ENCODE measurements around the gene BMP8B.

BMP8B gene

GRCh38 chr1:39755965-39756659 is 32.6 kb downstream of the BMP8B start:
- no peak for DNase-seq

GRCh38 chr1:39754906-39755504 is 33.7 kb downstream of the BMP8B start:
- DNase-seq, result no peak

GRCh38 chr1:39754026-39754570 is 34.6 kb downstream of the BMP8B start:
- no peak for DNase-seq

DNA sequence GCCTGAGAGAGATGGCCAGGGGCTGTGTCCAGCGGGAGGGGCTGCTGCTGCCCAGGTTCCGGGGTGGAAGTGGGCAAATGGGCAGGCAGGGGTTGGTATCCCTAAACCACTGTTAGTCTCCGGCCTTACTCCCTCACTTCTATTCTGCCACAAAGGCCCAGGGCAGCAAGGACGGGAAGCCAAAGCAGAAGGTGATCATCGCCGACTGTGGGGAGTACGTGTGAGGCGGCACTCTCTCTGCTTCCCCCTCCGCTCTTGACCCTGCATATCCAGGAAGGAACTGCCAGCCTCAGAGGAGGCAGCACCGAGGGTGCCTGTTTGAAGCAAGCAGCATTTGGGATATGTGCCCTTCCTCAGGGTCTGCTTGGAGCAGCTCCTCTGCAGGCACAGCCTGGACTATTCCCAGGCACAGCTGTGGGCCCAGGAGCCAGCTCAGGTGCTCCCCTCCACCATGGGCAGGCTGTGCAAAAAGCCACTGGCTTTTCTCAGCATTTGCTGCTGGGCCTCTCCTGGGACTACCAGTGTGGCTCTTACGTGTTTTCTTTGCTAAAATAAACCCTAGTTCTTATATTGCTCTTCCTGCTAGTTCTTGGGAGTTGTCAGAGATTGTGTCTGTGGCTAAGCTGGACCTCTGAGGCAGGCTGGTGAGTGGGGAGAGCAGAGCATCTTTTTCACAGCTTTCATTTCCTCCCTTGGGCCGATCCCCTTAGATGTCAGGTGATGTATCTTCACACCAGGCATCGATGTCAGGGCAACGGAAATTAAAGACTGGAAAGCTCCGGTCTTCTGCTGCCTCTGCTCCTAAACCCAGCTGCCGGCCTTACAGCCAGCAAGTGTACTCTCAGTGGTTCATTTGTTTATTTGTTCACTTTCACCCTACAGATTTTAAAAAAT is 35.3 kb downstream of the BMP8B start:
- no peak for DNase-seq

DNA sequence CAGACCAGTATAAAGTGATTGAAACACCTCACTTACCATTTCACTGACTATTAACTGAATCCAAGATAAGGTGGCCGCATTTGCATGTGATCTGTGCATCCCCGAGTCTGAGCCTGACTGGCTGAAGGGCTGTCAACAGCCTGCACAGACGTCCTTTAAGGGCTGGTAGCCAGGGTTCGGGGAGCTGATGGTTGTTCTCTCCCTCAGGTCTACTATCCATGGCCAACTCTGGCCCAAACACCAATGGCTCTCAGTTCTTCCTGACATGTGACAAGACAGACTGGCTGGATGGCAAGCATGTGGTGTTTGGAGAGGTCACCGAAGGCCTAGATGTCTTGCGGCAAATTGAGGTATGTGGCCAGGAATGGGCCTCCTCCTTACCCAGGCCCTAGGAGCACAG is 36.0 kb downstream of the BMP8B start:
- DNase-seq, result no peak

DNA sequence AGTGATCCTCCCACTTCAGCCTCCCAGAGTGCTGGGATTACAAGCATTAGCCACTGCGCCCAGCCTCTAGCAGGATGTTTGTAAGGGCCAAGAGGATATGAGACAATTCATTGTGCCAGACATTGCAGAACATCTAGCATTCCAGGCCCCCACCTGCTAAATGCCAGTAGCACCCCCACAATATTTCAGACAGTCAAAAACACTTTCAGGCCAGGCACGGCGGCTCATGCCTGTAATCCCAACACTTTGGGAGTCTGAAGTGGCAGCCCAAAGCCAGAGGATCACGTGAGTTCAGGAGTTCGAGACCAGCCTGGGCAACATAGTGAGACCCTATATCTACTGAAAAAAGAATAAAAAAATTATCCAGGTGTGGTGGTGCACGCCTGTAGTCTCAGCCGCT is 37.1 kb downstream of the BMP8B start:
- no peak for DNase-seq

DNA sequence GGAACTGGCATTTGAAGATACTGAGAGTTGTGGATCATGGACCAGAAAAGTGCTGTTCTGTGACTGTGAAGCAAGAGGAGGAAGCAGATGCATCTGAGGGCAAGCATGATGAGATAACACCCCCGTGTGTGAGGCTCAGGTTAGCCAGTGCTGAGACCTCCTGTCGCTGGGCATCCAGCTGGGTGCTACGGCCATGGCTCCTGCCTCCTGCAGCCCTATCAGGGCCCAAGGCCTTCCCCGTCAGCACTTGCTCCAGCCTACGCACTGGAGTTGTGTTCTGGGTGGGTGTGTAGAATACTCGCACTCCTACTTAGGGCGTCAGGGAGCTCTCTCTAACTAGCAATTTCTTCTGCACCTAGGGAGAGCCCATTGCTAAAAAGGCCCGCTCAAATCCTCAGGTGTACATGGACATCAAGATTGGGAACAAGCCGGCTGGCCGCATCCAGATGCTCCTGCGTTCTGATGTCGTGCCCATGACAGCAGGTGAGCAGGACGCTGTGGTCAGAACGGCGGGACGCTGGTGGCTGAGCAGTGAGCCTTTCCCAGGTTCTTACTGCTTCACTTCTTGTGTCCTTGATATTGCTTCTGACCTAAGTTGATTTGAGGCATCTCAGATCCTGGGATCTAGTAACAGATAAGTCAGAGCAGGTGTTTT is 43.5 kb downstream of the BMP8B start:
- DNase-seq, result no peak

DNA sequence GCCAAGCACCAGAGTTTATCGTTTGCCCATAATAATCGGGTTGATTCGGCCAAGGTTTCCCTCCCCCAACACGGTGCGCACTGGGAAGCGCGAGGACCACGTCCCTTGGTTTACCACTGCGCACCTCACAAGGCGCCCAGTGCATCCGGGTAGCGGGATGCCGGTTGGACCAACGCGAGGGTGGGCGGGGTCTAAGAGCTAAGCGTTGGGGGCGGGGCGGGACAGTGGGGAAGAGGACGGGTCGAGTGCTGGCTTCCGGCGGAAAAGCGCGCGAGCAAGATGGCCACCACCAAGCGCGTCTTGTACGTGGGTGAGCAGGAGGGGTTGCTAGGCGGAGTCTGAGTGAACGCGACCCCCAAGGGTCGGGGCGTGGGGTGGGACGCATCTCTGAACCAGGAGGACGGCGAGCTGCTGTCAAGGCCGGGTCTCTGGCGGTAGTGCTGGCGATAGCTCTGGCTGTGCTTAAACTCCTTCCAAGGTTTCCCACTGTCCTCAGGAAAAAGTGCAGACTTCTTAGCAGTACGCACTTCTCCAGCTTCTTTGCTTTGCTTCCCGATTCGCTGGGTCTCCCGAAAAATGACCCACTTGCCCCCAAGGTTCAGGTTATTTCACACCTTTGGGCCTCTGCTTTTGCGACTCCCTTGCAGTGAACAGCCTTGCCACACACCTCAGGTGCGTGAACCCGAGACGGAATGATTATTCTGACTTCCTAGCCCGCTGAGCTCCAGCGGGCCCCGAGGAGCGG is 49.9 kb downstream of the BMP8B start, which contains the start of gene PPIE:
Gene PPIE (plus strand): TSS at position 261 of the 745 bp plus-strand sequence. CDS start 19 bp downstream, at position 280.
- DNase-seq, result peak; percentile 89

- DNase-seq, result peak; percentile 44
Measured at GRCh38 chr1:39737546-39738169, 51.0 kb downstream of the BMP8B start.

DNA sequence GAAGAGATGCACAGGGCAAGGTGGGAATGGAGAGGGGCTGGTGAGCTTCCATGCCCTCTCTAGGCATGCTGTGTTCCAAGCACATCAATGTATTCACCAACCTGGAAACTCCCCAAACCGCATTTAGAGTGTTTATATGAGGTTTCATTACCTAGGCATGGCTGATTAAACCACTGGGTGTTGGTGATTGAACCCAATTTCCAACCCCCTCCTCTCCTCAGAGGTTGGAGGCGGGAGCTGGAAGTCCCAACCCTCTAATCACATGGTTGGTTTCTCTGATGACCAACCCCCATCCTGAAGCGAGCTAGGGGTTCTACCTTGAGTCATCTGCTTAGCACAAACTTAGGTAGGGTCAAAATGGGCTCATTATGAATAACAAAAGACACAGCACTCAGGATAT is 52.9 kb downstream of the BMP8B start:
- no peak for DNase-seq

GRCh38 chr1:39733161-39733560 is 55.5 kb downstream of the BMP8B start:
- no peak for DNase-seq

GRCh38 chr1:39732730-39733129 is 55.9 kb downstream of the BMP8B start:
- DNase-seq, result no peak

- DNase-seq, result no peak
Measured at GRCh38 chr1:39729842-39730241, 58.8 kb downstream of the BMP8B start.

- no peak for DNase-seq
Measured at GRCh38 chr1:39729030-39729429, 59.6 kb downstream of the BMP8B start.

GRCh38 chr1:39727932-39728317 is 60.7 kb downstream of the BMP8B start:
- no peak for DNase-seq

DNA sequence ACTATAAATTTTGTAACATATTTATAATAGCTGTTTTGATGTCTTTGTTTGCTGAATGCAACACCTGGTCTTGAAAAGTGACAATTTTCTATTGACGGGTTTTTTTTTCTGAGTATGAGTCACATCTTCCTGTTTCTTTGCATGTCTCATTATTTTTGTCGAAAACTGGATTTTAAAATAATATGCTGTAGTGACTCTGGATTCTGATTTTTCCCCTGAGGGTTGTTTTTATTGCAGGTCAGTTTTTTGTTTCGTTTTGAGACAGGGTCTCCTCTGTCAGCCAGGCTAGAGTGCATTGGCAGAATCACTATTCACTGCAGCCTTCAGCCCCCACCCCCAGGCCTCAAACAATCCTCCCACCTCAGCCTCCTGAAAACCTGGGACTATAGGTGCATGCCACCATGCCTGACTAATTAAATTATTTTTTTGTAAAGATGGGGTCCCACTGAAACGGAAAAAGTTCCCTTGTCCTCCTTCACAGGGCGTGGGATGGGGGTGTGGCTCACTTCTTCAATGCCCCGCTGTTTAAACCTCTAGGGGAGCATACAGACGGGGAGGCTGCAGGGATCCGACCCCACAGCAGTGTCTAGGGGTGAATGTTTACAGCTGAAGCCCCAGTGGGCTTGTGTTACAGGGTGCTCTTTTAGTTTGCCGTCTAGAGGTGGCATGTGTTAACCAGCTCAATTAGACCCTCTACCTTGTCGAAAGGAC is 61.3 kb downstream of the BMP8B start:
- no peak for DNase-seq

DNA sequence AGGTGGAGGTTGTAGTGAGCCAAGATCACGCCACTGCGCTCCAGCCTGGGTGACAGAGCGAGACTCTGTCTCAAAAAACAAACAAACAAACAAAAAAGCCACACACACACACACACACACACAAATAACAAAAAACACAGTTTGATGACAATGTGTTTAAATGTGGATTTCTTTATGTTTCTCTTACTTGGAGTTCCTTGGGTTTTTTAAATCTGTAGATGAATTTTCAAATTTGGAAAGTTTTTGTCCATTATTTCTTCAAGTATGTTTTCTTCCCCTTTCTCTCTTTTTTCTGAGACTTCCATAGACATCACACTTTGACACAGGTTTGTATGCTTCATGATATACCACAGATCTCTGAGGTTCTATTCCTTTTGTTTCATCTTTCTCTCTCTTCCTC is 62.1 kb downstream of the BMP8B start:
- DNase-seq, result no peak

GRCh38 chr1:39722495-39722894 is 66.2 kb downstream of the BMP8B start:
- DNase-seq, result no peak

DNA sequence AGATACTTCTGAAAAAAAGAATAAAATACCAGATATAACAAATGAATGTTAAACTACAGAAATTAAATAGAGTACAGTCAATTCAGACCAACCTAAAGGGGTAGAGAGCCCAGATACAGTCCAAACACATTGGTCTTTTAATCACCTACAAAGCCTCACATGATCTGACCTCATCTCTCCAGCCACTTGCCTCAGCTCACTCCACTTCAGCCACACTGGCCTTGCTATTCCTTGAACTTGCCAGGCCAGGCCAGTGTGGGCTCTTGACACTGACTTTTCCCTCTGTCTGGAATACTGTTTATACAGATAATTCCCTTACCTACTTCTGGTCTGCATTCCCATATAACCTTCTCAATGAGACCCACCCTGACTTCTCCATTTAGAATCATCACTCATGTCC is 67.0 kb downstream of the BMP8B start:
- DNase-seq, result no peak

DNA sequence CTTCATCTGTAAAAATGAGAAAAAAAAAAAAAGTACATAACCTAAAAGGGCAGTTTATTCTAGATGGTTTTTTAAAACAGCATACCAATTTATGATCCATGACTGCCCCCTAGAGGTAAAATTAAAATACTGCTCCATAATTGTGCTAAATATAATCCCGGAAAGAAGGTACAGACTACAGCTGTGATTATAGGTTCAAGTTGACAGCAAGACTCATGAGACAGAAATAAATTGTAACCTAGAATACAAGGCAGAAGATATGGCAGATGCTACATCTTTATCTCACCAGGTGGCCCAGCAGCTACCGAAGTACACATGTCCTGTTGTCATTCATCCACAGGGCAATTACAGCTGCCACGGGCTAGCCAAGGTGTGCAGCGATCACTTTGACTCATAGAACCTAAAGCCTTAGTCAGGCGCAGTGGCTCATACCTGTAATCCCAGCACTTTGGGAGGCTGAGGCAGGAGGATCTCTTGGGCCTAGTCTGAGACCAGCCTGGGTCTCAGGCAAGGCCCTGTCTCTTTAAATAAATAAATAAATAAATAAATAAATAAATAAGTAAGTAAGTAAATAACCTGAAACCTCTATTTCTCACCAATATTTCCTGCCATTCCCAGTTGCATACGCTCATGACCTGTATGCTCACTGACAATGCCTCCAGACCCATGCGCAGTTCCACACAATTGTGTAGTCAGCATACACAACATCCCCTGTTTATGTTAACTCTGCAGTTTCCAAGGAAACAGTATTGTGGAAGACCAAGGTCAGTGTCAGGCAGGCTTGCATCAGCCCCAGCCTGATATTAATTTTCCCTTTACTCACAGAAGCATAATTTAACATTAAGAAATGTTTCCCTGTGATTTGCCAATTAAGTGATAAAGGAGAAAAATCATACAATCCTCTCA is 68.3 kb downstream of the BMP8B start:
- DNase-seq, result peak; percentile 59

All from fibroblast of skin of right quadriceps (primary cell).